H7 (cell line): Measurements from ENCODE around the gene CRHR2. TPM values are rescaled to one million over a fixed set of nuclear protein-coding genes. Genes with fewer than 3 reads are reported as not detected.

Experiments
- DNase-seq: peaks from one replicate; pipeline ENCODE4 v3.0.0; 2012
- H3K27me3 ChIP-seq: 2 replicates; pipeline ENCODE4 v1.6.0; 2011; ENCODE audit warnings: mild to moderate bottlenecking, low read length; ENCODE audit not compliant: control insufficient read depth, insufficient read depth
- H3K36me3 ChIP-seq: replicated peaks from 2 replicates; pipeline ENCODE4 v1.5.1; 2011; ENCODE audit warnings: low read length; ENCODE audit not compliant: control insufficient read depth, insufficient read depth
- H3K4me3 ChIP-seq: 2 replicates; pipeline ENCODE4 v1.5.1; 2011; ENCODE audit warnings: low read depth, mild to moderate bottlenecking, control low read depth, low read length, moderate library complexity; ENCODE audit not compliant: insufficient read depth
- total RNA-seq: library from RNA; depleted of rRNA; stranded (reverse); fragments of >200 nt; shearing (Covaris generic); gene quantifications from 2 replicates; pipeline ENCODE4 v1.2.3, GENCODE V29; 2014

CRHR2 gene
- total RNA-seq, 1 experiment from 2014 or later, result not detected

- H3K4me3 ChIP-seq, result peak overlapping the region; percentile 52
- peaks cover 41% of the 10 kb centered on the region for H3K27me3 ChIP-seq
- peak; percentile 90 for DNase-seq
- H3K36me3 ChIP-seq, result no peaks in the 10 kb centered on the region
These were observed 892 bp downstream of the CRHR2 start for GRCh38 chr7:30681331-30681797.

- no peak for DNase-seq
- Histone ChIP-seq H3K4me3 (no peak overlapping the region), H3K36me3 (no peaks in the 10 kb centered on the region), H3K27me3 (peaks cover 45% of the 10 kb centered on the region)
These were observed 2.6 kb downstream of the CRHR2 start for GRCh38 chr7:30679664-30680063.

GRCh38 chr7:30678805-30679204, 3.5 kb downstream of the CRHR2 start:
- Histone ChIP-seq H3K27me3 (peaks cover 43% of the 10 kb centered on the region), H3K4me3 (no peak overlapping the region), H3K36me3 (no peaks in the 10 kb centered on the region)
- DNase-seq, result peak; percentile 67

GRCh38 chr7:30674876-30675275, 7.4 kb downstream of the CRHR2 start:
- Histone ChIP-seq H3K4me3 (no peak overlapping the region), H3K27me3 (peaks cover 6% of the 10 kb centered on the region; the same call in 1 of the 2 replicates), H3K36me3 (no peaks in the 10 kb centered on the region)
- no peak for DNase-seq

- no peak for DNase-seq
- H3K36me3 ChIP-seq, result no peaks in the 10 kb centered on the region
- no peak overlapping the region for H3K4me3 ChIP-seq
- H3K27me3 ChIP-seq, result peaks cover 6% of the 10 kb centered on the region; the same call in 1 of the 2 replicates
These were observed 7.8 kb downstream of the CRHR2 start for GRCh38 chr7:30674420-30674819.

- Histone ChIP-seq H3K27me3 (peaks cover 6% of the 10 kb centered on the region; the same call in 1 of the 2 replicates), H3K4me3 (no peak overlapping the region), H3K36me3 (no peaks in the 10 kb centered on the region)
- DNase-seq, result peak; percentile 91
These were observed 10.3 kb downstream of the CRHR2 start for GRCh38 chr7:30671793-30672465.

- H3K4me3 ChIP-seq, result no peak overlapping the region
- no peak for DNase-seq
- no peaks in the 10 kb centered on the region for H3K36me3 ChIP-seq
- no peaks in the 10 kb centered on the region for H3K27me3 ChIP-seq
These were observed 14.2 kb downstream of the CRHR2 start for GRCh38 chr7:30668102-30668501.

- no peak for DNase-seq
- no peak overlapping the region for H3K4me3 ChIP-seq
- no peaks in the 10 kb centered on the region for H3K27me3 ChIP-seq
- H3K36me3 ChIP-seq, result no peaks in the 10 kb centered on the region
These were observed 15.1 kb downstream of the CRHR2 start for GRCh38 chr7:30667172-30667571.

- H3K4me3 ChIP-seq, result no peak overlapping the region
- DNase-seq, result no peak
- no peaks in the 10 kb centered on the region for H3K27me3 ChIP-seq
- no peaks in the 10 kb centered on the region for H3K36me3 ChIP-seq
These were observed 16.8 kb downstream of the CRHR2 start for GRCh38 chr7:30665449-30665848.

- DNase-seq, result no peak
- Histone ChIP-seq H3K36me3 (no peaks in the 10 kb centered on the region), H3K27me3 (no peaks in the 10 kb centered on the region), H3K4me3 (no peak overlapping the region)
These were observed 17.2 kb downstream of the CRHR2 start for GRCh38 chr7:30665043-30665442.

GRCh38 chr7:30664184-30664885, 17.9 kb downstream of the CRHR2 start:
- no peaks in the 10 kb centered on the region for H3K27me3 ChIP-seq
- DNase-seq, result no peak
- H3K4me3 ChIP-seq, result no peak overlapping the region
- H3K36me3 ChIP-seq, result no peaks in the 10 kb centered on the region

GRCh38 chr7:30663414-30663813, 18.8 kb downstream of the CRHR2 start:
- no peak for DNase-seq
- H3K36me3 ChIP-seq, result no peaks in the 10 kb centered on the region; the same call in 1 of the 2 replicates
- H3K4me3 ChIP-seq, result no peak overlapping the region
- H3K27me3 ChIP-seq, result no peaks in the 10 kb centered on the region

- DNase-seq, result no peak
- Histone ChIP-seq H3K4me3 (no peak overlapping the region), H3K36me3 (no peaks in the 10 kb centered on the region; the same call in 1 of the 2 replicates), H3K27me3 (no peaks in the 10 kb centered on the region)
These were observed 19.8 kb downstream of the CRHR2 start for GRCh38 chr7:30662431-30662939.

GRCh38 chr7:30661926-30662325, 20.3 kb downstream of the CRHR2 start:
- no peak for DNase-seq
- no peaks in the 10 kb centered on the region; the same call in 1 of the 2 replicates for H3K36me3 ChIP-seq
- no peak overlapping the region for H3K4me3 ChIP-seq
- H3K27me3 ChIP-seq, result no peaks in the 10 kb centered on the region
